ENCODE measurements around the gene ZNHIT6. TPM values are rescaled to one million over a fixed set of nuclear protein-coding genes. Genes with fewer than 3 reads are reported as not detected.

ZNHIT6 gene
- total and polyA plus RNA-seq, 2 of the 8 experiments (the other 6 are each of a cell fraction or from before 2014, with no cell fraction given) = 5.9 to 17.2 TPM

GRCh38 chr1:85649591-85649990, 58.6 kb downstream of the ZNHIT6 start:
- no peaks in the 10 kb centered on the region for H3K27me3 ChIP-seq (replicated peaks in 1 of 4; ENCODE audit: control insufficient read depth in 3 of 4, extremely low read depth in 1 of 4, insufficient read depth in 3 of 4, low read length in 3 of 4)
- H3K4me3 ChIP-seq (ENCODE audit: extremely low read depth in 1 of 4, insufficient read depth in 2 of 4, low read depth in 3 of 4, low read length in 4 of 4) = no peak overlapping the region
- no peak overlapping the region for H4K8ac ChIP-seq (ENCODE audit: extremely low read depth, insufficient read depth, low read length)
- H3K4ac ChIP-seq (replicated peaks; ENCODE audit: insufficient read length, low read depth, low read length) = no peak overlapping the region
- peaks cover 3 to 7% of the 10 kb centered on the region in 2 experiments; a peak in 2 of 4 replicates for H3K9me3 ChIP-seq (ENCODE audit: insufficient read depth in 2 of 2, low read depth in 1 of 2, low read length in 1 of 2)
- POLR2A ChIA-PET (ENCODE audit: partially characterized antibody) = interaction anchor here (0.6 to 0.9 kb wide), 5 partner anchors 8 to 66 kb away, joined by 3 to 5 read pairs (median 3); partner anchors contain the start of gene ZNHIT6
- no peak for DNase-seq (ENCODE audit: low read depth in 1 of 2, low spot score in 2 of 2)
- no peak overlapping the region for H2AK5ac ChIP-seq (ENCODE audit: low read depth, low read length)
- H3K36me3 ChIP-seq (ENCODE audit: control insufficient read depth in 2 of 4, insufficient read depth in 4 of 4, low read length in 3 of 4) = peaks cover 0 to 15% (median 2%) of the 10 kb centered on the region in 4 experiments; a peak in 2 of 8 replicates
- no peak overlapping the region for H2BK5ac ChIP-seq (ENCODE audit: low read depth, low read length)
- peaks cover 0 to 6% (median 4%) of the 10 kb centered on the region in 4 experiments; a peak in 2 of 7 replicates for H3K4me1 ChIP-seq (replicated peaks in 1 of 4; ENCODE audit: control insufficient read depth in 3 of 4, insufficient read depth in 4 of 4, low read length in 3 of 4)
- no peak overlapping the region for H3K56ac ChIP-seq (replicated peaks; ENCODE audit: insufficient read length, low read depth, low read length)
- no peak overlapping the region for H2BK15ac ChIP-seq (ENCODE audit: low read length)
- TF ChIP-seq USF2 (IDR thresholded peaks at IDR 0.05; ENCODE audit: low read length) (no peak), CHD1 (IDR thresholded peaks at IDR 0.05; ENCODE audit: low read depth, low read length) (no peak), SIN3A (conservative IDR thresholded peaks at IDR 0.05 in 1 of 2, IDR thresholded peaks at IDR 0.05 in 1 of 2; ENCODE audit: low read depth in 1 of 2, low read length in 2 of 2) (no peak), EZH2 (IDR thresholded peaks at IDR 0.05; ENCODE audit: low read depth, low read length, severe bottlenecking) (no peak), SP1 (IDR thresholded peaks at IDR 0.05; ENCODE audit: low read depth, low read length) (no peak)
- H3K27ac ChIP-seq (ENCODE audit: low read depth, low read length) = no peak overlapping the region
- H3K79me2 ChIP-seq (ENCODE audit: control insufficient read depth in 1 of 2, insufficient read depth in 2 of 2, low read length in 2 of 2) = no peaks in the 10 kb centered on the region
- no peak overlapping the region for H3K9ac ChIP-seq (replicated peaks in 1 of 4; ENCODE audit: extremely low read depth in 1 of 4, low read depth in 3 of 4, low read length in 3 of 4)
- H3K23ac ChIP-seq (ENCODE audit: insufficient read length) = no peak overlapping the region
- no peaks in the 10 kb centered on the region for H4K20me1 ChIP-seq (replicated peaks in 1 of 2; ENCODE audit: control insufficient read depth in 1 of 2, insufficient read depth in 2 of 2, low read length in 2 of 2)
- CTCF ChIA-PET (ENCODE audit: partially characterized antibody) = interaction anchor here (1.0 kb wide), 2 partner anchors 14 to 342 kb away, joined by 3 to 4 read pairs; no protein-coding TSS in a partner anchor
- H3K18ac ChIP-seq (ENCODE audit: extremely low read depth, low read length) = no peak overlapping the region
- FAIRE-seq = no peak
- no peak overlapping the region for H3K14ac ChIP-seq (ENCODE audit: insufficient read length)
- no peak overlapping the region for H2BK12ac ChIP-seq (ENCODE audit: low read depth, low read length)
- H2AFZ ChIP-seq (ENCODE audit: low read length) = no peak overlapping the region
- H3K23me2 ChIP-seq (ENCODE audit: low read depth, low read length) = no peaks in the 10 kb centered on the region
- H2BK120ac ChIP-seq (replicated peaks; ENCODE audit: low read depth, low read length) = no peak overlapping the region
- H2BK20ac ChIP-seq (ENCODE audit: low read length) = no peak overlapping the region
- H3K4me2 ChIP-seq (ENCODE audit: insufficient read depth in 1 of 2, low read depth in 2 of 2, low read length in 2 of 2) = no peak overlapping the region
- H4K5ac ChIP-seq (ENCODE audit: insufficient read length, low read depth, low read length) = no peak overlapping the region
- no peaks in the 10 kb centered on the region for H3K79me1 ChIP-seq (ENCODE audit: low read depth, low read length)
- no peak overlapping the region for H4K91ac ChIP-seq (replicated peaks; ENCODE audit: insufficient read length, low read length)
